ENCODE measurements around the gene SPAG9. TPM values are rescaled to one million over a fixed set of nuclear protein-coding genes. Genes with fewer than 3 reads are reported as not detected.

The SPAG9 gene
- polyA plus RNA-seq, 1 donor from 2014 or later, result 201 TPM

- no peak overlapping the region for H2AFZ ChIP-seq (ENCODE audit: low read depth, low read length)
- H3K79me2 ChIP-seq (replicated peaks; ENCODE audit: insufficient read depth, low read length), result no peaks in the 10 kb centered on the region
- no peak overlapping the region for H3K9ac ChIP-seq (ENCODE audit: low read length)
- no peak overlapping the region for H3K4me3 ChIP-seq (ENCODE audit: low read length)
- H3K4me2 ChIP-seq (ENCODE audit: low read length), result no peak overlapping the region
- no peak overlapping the region for H3K27ac ChIP-seq (ENCODE audit: low read length)
- TF ChIP-seq RAD21 (conservative IDR thresholded peaks at IDR 0.05) (no peak), EZH2 (IDR thresholded peaks at IDR 0.05; ENCODE audit: borderline replicate concordance, insufficient read depth, low read length, poor library complexity, severe bottlenecking) (no peak), EP300 (conservative IDR thresholded peaks at IDR 0.05; ENCODE audit: poor library complexity, severe bottlenecking) (no peak), SMC3 (conservative IDR thresholded peaks at IDR 0.05; ENCODE audit: poor library complexity) (no peak), REST (IDR thresholded peaks at IDR 0.05; ENCODE audit: borderline replicate concordance) (no peak), TAF1 (IDR thresholded peaks at IDR 0.05; ENCODE audit: low read depth) (no peak), CTCF (IDR thresholded peaks at IDR 0.05; ENCODE audit: poor library complexity, severe bottlenecking) (no peak), POLR2AphosphoS5 (IDR thresholded peaks at IDR 0.05) (no peak), MXI1 (conservative IDR thresholded peaks at IDR 0.05; ENCODE audit: poor library complexity, severe bottlenecking) (no peak)
- no peaks in the 10 kb centered on the region for H4K20me1 ChIP-seq (ENCODE audit: insufficient read depth)
- no peaks in the 10 kb centered on the region for H3K9me2 ChIP-seq (ENCODE audit: insufficient read depth, low read length)
- no peaks in the 10 kb centered on the region for H3K9me3 ChIP-seq (ENCODE audit: low read length)
- H3K36me3 ChIP-seq (ENCODE audit: insufficient read depth, low read length), result no peaks in the 10 kb centered on the region
- no peaks in the 10 kb centered on the region for H3F3A ChIP-seq (ENCODE audit: insufficient read depth, low read length, poor library complexity, severe bottlenecking)
- no peaks in the 10 kb centered on the region for H3K27me3 ChIP-seq (ENCODE audit: insufficient read depth, low read depth, low read length)
Observed at GRCh38 chr17:50938821-50939541, 181.7 kb downstream of the SPAG9 start.

- Histone ChIP-seq H3K27me3 (ENCODE audit: insufficient read depth, low read depth, low read length) (no peaks in the 10 kb centered on the region), H3K9ac (ENCODE audit: low read length) (no peak overlapping the region)
Observed at GRCh38 chr17:50935996-50936266, 184.7 kb downstream of the SPAG9 start.

More at GRCh38 chr17:50935996-50936266, 184.7 kb downstream of the SPAG9 start:
- Histone ChIP-seq H2AFZ (ENCODE audit: low read depth, low read length) (no peak overlapping the region), H3K9me3 (ENCODE audit: low read length) (no peaks in the 10 kb centered on the region), H3K9me2 (ENCODE audit: insufficient read depth, low read length) (no peaks in the 10 kb centered on the region), H4K20me1 (ENCODE audit: insufficient read depth) (no peaks in the 10 kb centered on the region), H3K4me3 (ENCODE audit: low read length) (no peak overlapping the region), H3K4me2 (ENCODE audit: low read length) (no peak overlapping the region), H3K27ac (ENCODE audit: low read length) (no peak overlapping the region), H3F3A (ENCODE audit: insufficient read depth, low read length, poor library complexity, severe bottlenecking) (no peaks in the 10 kb centered on the region), H3K36me3 (ENCODE audit: insufficient read depth, low read length) (no peaks in the 10 kb centered on the region), H3K79me2 (replicated peaks; ENCODE audit: insufficient read depth, low read length) (no peaks in the 10 kb centered on the region)
- TF ChIP-seq REST (IDR thresholded peaks at IDR 0.05; ENCODE audit: borderline replicate concordance) (no peak), EZH2 (IDR thresholded peaks at IDR 0.05; ENCODE audit: borderline replicate concordance, insufficient read depth, low read length, poor library complexity, severe bottlenecking) (no peak), SMC3 (conservative IDR thresholded peaks at IDR 0.05; ENCODE audit: poor library complexity) (no peak), TAF1 (IDR thresholded peaks at IDR 0.05; ENCODE audit: low read depth) (no peak)

Data from neural cell (in vitro differentiated cells).